ENCODE data around the gene ARFIP2.

ARFIP2 gene

DNA sequence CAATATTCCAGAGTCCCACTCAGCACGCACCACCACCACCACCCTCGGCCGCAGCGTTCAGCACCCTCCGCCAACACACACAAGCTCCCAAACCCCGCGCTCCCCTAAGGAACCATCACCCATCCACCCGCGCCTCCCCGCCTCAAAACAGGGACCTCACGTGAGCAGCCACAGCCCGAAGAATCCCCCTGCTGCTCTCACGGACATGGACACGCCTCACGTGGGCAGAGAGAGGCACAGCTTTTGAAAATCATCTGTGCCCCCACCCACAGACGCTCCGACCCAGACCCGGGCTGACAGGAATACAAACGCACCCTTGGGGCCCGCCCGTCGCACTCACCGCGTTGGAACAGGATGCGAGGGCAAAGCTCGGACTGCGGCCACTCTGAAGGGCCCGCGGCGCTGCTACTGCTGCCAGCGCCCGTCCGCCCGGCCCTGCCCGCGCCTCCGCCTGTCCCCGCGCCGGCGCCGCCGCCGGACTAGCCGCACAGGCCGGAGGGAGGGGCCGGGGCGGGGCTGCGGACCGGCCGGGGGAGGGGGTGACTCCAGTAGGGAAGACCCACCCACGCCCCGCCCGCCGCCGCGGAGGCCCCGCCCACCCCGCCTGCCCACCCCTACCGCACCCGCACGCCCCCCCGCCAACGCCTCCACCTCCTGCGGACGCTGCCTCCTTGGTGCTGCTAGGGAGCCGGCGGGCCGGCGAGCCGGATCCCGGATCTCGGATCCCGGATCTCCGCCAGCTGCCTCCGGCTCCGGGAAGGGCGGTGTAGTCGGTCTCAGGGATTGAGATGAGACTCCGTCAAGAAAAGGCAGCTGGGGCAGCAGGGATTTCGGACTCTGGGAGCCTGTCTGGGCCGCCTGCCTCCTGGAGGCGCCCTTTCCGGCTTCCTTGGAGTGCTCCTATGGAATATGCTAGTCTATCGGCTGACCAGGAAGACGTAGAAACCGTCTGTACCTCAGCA, 7.4 kb downstream of the ARFIP2 start, which contains the start of gene TRIM3:
Gene TRIM3, minus strand, starts transcription at position 491 of the 962 bp plus-strand sequence. CDS start 8,246 bp downstream, outside the sequence.
- peak; percentile 59 for TF ChIP-seq CTCF (IDR thresholded peaks at IDR 0.05; ENCODE audit: low read depth, low read length)
- DNase-seq (ENCODE audit: extremely low read depth, low read depth) = peak; percentile 78

GRCh38 chr11:6472934-6473333, 8.2 kb downstream of the ARFIP2 start:
- no peak for TF ChIP-seq CTCF (IDR thresholded peaks at IDR 0.05; ENCODE audit: low read depth, low read length)
- DNase-seq (ENCODE audit: extremely low read depth, low read depth) = no peak

DNA sequence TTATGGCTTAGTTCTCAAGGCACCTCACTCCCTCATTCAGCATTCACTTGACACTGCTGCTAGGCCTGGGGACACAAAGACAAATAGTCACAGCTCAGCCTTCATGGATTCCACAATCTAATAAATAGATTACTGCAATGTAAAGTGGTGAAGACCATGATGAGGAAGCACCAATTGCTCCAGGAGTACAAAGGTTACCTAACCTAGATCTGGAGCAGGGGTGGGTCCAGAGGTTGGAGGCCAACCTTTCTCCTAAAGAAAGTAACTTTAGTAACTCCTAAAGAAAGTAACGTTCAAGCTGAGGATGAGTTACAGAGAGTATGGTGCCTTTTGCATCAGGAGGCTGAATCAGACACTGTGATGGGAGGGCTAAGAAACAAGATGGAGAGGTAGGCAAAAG, 11.5 kb downstream of the ARFIP2 start:
- no peak for TF ChIP-seq CTCF (IDR thresholded peaks at IDR 0.05; ENCODE audit: low read depth, low read length)
- DNase-seq (ENCODE audit: extremely low read depth, low read depth) = no peak

- DNase-seq (ENCODE audit: extremely low read depth, low read depth) = peak; percentile 30
Observed at GRCh38 chr11:6468712-6469495, 12.2 kb downstream of the ARFIP2 start.

DNA sequence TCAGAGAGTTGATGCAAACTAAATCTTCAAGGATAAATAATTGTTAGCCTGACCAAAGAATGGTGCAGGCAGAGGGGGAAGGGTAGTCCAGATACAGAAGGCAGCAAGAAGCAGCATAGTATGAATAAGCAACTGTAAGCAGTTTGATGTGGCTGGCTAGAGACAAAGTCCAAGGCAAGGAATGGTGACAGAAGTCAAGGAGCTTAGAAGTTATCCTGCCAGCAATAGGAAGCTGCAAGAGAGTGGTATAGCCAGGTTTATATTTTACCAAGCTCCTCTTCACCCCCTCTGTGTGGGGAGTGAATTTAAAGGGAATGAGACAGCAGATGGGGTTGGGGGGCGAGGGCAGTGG, 22.1 kb downstream of the ARFIP2 start:
- no peak for TF ChIP-seq CTCF (IDR thresholded peaks at IDR 0.05; ENCODE audit: low read depth, low read length)
- no peak for DNase-seq (ENCODE audit: extremely low read depth, low read depth)

More at GRCh38 chr11:6468712-6469495, 12.2 kb downstream of the ARFIP2 start:
- TF ChIP-seq CTCF (IDR thresholded peaks at IDR 0.05; ENCODE audit: low read depth, low read length) = no peak

DNA sequence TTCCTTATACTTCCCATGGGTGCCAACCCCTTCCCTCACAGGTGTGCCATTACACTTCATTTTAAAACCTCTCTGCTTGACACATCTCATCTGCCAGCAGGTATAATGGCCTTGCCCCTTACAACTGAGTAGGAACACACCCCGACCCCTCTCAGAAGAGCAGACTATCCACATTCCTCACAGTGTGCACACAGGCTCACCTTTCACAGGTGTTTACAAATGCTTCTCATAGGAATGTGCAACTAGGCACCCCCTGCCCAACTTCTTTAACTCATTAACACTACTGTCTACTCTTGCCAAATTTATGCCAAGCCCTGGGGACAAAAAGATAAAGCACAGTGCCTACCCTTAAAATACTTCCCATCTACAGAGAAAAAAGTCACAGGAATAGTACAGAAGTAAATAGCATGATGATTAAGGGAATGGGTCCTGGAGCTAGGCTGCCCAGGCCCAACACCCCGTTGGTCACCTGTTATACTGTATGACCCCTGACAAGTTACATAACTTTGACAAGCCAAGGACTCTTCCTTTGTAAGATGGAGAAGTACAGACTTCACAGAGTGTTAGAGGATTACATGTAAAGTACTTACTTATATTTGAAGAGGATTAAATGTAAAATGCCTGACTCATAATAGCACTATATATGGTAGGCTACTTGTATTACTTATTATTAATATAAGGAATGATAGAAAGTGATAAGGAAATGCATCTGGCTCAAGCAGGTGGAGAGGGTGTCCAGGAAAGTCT, 22.6 kb downstream of the ARFIP2 start:
- no peak for TF ChIP-seq CTCF (IDR thresholded peaks at IDR 0.05; ENCODE audit: low read depth, low read length)
- no peak for DNase-seq (ENCODE audit: extremely low read depth, low read depth)
